Fibroblast of gingiva (primary cell): ENCODE results near the gene TTC7B.

Source experiments
- DNase-seq: peaks from one replicate; pipeline ENCODE4 v3.0.0-alpha.2; 2011; ENCODE audit warnings: low read depth

Gene TTC7B

GRCh38 chr14:90616313-90616712, 199.9 kb downstream of the TTC7B start:
- DNase-seq = no peak

GRCh38 chr14:90615517-90616060, 200.6 kb downstream of the TTC7B start:
- no peak for DNase-seq

GRCh38 chr14:90614696-90615516, 201.3 kb downstream of the TTC7B start:
- DNase-seq = no peak

GRCh38 chr14:90613997-90614396, 202.2 kb downstream of the TTC7B start:
- no peak for DNase-seq

GRCh38 chr14:90613453-90613852, 202.8 kb downstream of the TTC7B start:
- DNase-seq = no peak

- no peak for DNase-seq
These were observed 203.4 kb downstream of the TTC7B start for GRCh38 chr14:90612801-90613200.

GRCh38 chr14:90611936-90612335, 204.3 kb downstream of the TTC7B start:
- DNase-seq = peak; percentile 54

- no peak for DNase-seq
These were observed 204.7 kb downstream of the TTC7B start for GRCh38 chr14:90611501-90611900.

- DNase-seq = no peak
These were observed 205.7 kb downstream of the TTC7B start for GRCh38 chr14:90610346-90611040.

GRCh38 chr14:90609376-90609775, 206.9 kb downstream of the TTC7B start:
- no peak for DNase-seq

- no peak for DNase-seq
These were observed 207.3 kb downstream of the TTC7B start for GRCh38 chr14:90608929-90609341.

- no peak for DNase-seq
These were observed 207.9 kb downstream of the TTC7B start for GRCh38 chr14:90608281-90608680.

GRCh38 chr14:90607141-90607540, 209.1 kb downstream of the TTC7B start:
- DNase-seq = no peak

- DNase-seq = no peak
These were observed 209.8 kb downstream of the TTC7B start for GRCh38 chr14:90606434-90606833.

- DNase-seq = no peak
These were observed 210.8 kb downstream of the TTC7B start for GRCh38 chr14:90605430-90605829.

- DNase-seq = no peak
These were observed 211.9 kb downstream of the TTC7B start for GRCh38 chr14:90604356-90604755.

- DNase-seq = no peak
These were observed 212.4 kb downstream of the TTC7B start for GRCh38 chr14:90603841-90604240.

GRCh38 chr14:90603336-90603735, 212.9 kb downstream of the TTC7B start:
- no peak for DNase-seq

- DNase-seq = no peak
These were observed 214.0 kb downstream of the TTC7B start for GRCh38 chr14:90602088-90602687.

GRCh38 chr14:90601563-90601962, 214.7 kb downstream of the TTC7B start:
- DNase-seq = no peak

GRCh38 chr14:90600619-90601018, 215.6 kb downstream of the TTC7B start:
- no peak for DNase-seq

- DNase-seq = peak; percentile 43
These were observed 216.3 kb downstream of the TTC7B start for GRCh38 chr14:90599748-90600507.
